ENCODE data around the gene FOXJ3. TPM values are rescaled to one million over a fixed set of nuclear protein-coding genes. Genes with fewer than 3 reads are reported as not detected.
A peak's percentile ranks its signal among the peaks of the same experiment; 100 is the strongest.

Gene FOXJ3
- total RNA-seq, 1 donor from 2014 or later = 13.2 TPM

GRCh38 chr1:42364089-42364488 lies 29.1 kb upstream of the FOXJ3 start:
- no peaks in the 10 kb centered on the region for H3K36me3 ChIP-seq (ENCODE audit: control insufficient read depth, insufficient read depth, low read length)
- no peak overlapping the region for H3K4me3 ChIP-seq (ENCODE audit: low read depth, low read length)
- no peaks in the 10 kb centered on the region for H3K27me3 ChIP-seq (ENCODE audit: control insufficient read depth, insufficient read depth, low read length)
- TF ChIP-seq, protein P1, sequence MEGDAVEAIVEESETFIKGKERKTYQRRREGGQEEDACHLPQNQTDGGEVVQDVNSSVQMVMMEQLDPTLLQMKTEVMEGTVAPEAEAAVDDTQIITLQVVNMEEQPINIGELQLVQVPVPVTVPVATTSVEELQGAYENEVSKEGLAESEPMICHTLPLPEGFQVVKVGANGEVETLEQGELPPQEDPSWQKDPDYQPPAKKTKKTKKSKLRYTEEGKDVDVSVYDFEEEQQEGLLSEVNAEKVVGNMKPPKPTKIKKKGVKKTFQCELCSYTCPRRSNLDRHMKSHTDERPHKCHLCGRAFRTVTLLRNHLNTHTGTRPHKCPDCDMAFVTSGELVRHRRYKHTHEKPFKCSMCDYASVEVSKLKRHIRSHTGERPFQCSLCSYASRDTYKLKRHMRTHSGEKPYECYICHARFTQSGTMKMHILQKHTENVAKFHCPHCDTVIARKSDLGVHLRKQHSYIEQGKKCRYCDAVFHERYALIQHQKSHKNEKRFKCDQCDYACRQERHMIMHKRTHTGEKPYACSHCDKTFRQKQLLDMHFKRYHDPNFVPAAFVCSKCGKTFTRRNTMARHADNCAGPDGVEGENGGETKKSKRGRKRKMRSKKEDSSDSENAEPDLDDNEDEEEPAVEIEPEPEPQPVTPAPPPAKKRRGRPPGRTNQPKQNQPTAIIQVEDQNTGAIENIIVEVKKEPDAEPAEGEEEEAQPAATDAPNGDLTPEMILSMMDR (IDR thresholded peaks at IDR 0.05; ENCODE audit: insufficient read depth, low read length, severe bottlenecking) = no peak
- DNase-seq (ENCODE audit: low read depth) = no peak
- FAIRE-seq = no peak

DNA sequence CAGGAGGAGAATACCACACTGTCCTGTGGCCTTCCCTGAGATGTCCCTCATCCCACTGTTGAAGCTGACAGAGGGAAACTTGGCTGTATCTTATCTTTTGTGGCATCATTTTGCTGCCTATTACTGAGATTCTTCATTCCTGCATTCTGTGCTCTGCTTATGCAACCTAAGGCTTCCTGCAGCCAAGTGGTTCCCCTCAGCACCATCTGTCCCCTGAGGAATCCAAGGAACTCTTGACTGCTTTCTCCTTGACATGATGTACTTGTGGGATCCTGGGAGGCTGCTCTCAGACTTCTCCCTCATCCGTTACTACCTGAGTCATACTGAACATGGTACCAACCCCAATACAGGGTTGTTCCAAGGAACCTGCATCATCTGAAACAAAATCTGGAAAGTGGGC lies 24.4 kb upstream of the FOXJ3 start:
- Histone ChIP-seq H3K27me3 (ENCODE audit: control insufficient read depth, insufficient read depth, low read length) (no peaks in the 10 kb centered on the region), H3K36me3 (ENCODE audit: control insufficient read depth, insufficient read depth, low read length) (no peaks in the 10 kb centered on the region), H3K4me3 (ENCODE audit: low read depth, low read length) (no peak overlapping the region)
- no peak for DNase-seq (ENCODE audit: low read depth)
- TF ChIP-seq, protein P1 (IDR thresholded peaks at IDR 0.05; ENCODE audit: insufficient read depth, low read length, severe bottlenecking) = no peak
- FAIRE-seq = peak; percentile 58

- no peaks in the 10 kb centered on the region for H3K27me3 ChIP-seq (ENCODE audit: control insufficient read depth, insufficient read depth, low read length)
- DNase-seq (ENCODE audit: low read depth) = no peak
- TF ChIP-seq, protein P1 (IDR thresholded peaks at IDR 0.05; ENCODE audit: insufficient read depth, low read length, severe bottlenecking) = no peak
- FAIRE-seq = no peak
- H3K36me3 ChIP-seq (ENCODE audit: control insufficient read depth, insufficient read depth, low read length) = no peaks in the 10 kb centered on the region
- H3K4me3 ChIP-seq (ENCODE audit: low read depth, low read length) = no peak overlapping the region
Measured at GRCh38 chr1:42358791-42359190, 23.8 kb upstream of the FOXJ3 start.

- H3K27me3 ChIP-seq (ENCODE audit: control insufficient read depth, insufficient read depth, low read length) = peaks cover 5% of the 10 kb centered on the region
- no peaks in the 10 kb centered on the region for H3K36me3 ChIP-seq (ENCODE audit: control insufficient read depth, insufficient read depth, low read length)
- no peak overlapping the region for H3K4me3 ChIP-seq (ENCODE audit: low read depth, low read length)
- no peak for DNase-seq (ENCODE audit: low read depth)
- FAIRE-seq = no peak
- TF ChIP-seq, protein P1 (IDR thresholded peaks at IDR 0.05; ENCODE audit: insufficient read depth, low read length, severe bottlenecking) = no peak
Measured at GRCh38 chr1:42350086-42350485, 15.1 kb upstream of the FOXJ3 start.

DNA sequence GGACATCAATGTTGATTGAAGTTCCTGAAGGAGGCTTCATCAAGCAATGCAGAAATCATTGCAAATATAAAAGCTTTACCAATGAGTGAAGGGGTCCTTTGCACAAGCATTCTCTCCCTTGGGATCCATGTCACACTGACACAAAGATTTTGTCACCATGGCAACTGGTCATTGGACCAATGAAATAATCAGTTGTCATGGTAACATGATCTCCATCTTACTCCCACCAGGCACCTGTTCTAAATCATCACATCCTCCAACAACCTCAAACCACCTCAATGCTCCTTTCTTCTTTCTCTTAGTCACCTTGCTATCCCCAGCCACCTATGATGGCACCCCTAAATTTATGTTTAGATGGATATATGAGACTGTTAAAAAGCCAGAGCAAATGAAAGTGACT lies 13.5 kb upstream of the FOXJ3 start:
- Histone ChIP-seq H3K36me3 (ENCODE audit: control insufficient read depth, insufficient read depth, low read length) (no peaks in the 10 kb centered on the region), H3K4me3 (ENCODE audit: low read depth, low read length) (no peak overlapping the region), H3K27me3 (ENCODE audit: control insufficient read depth, insufficient read depth, low read length) (peaks cover 5% of the 10 kb centered on the region)
- DNase-seq (ENCODE audit: low read depth) (no peak), FAIRE-seq (no peak)
- TF ChIP-seq, protein P1 (IDR thresholded peaks at IDR 0.05; ENCODE audit: insufficient read depth, low read length, severe bottlenecking) = no peak

GRCh38 chr1:42343049-42343448 lies 8.0 kb upstream of the FOXJ3 start:
- DNase-seq (ENCODE audit: low read depth) (no peak), FAIRE-seq (no peak)
- H3K4me3 ChIP-seq (ENCODE audit: low read depth, low read length) = no peak overlapping the region
- H3K27me3 ChIP-seq (ENCODE audit: control insufficient read depth, insufficient read depth, low read length) = no peaks in the 10 kb centered on the region
- no peaks in the 10 kb centered on the region for H3K36me3 ChIP-seq (ENCODE audit: control insufficient read depth, insufficient read depth, low read length)
- TF ChIP-seq, protein P1 (IDR thresholded peaks at IDR 0.05; ENCODE audit: insufficient read depth, low read length, severe bottlenecking) = no peak

Measured in bronchial epithelial cell (primary cell).